GM06990 (cell line): ENCODE data around the gene SPRYD3.
"Not testable (repeated sequence)": the region's sequence is repeated elsewhere in the genome, so short reads cannot be mapped to it uniquely, and the experiment has no call there.

Source experiments
- DNase-seq: peaks from one replicate; pipeline ENCODE4 v3.0.0-alpha.2; 2011; ENCODE audit not compliant: insufficient read length; ENCODE audit errors: extremely low read depth
- H3K27me3 ChIP-seq: replicated peaks from 2 replicates; pipeline ENCODE4 v1.6.0; 2011; ENCODE audit warnings: low read length; ENCODE audit not compliant: control insufficient read depth, insufficient read depth
- H3K36me3 ChIP-seq: 2 replicates; pipeline ENCODE4 v1.5.1; 2011; ENCODE audit warnings: low read length; ENCODE audit not compliant: control insufficient read depth, insufficient read depth
- H3K4me3 ChIP-seq: replicated peaks from 2 replicates; pipeline ENCODE4 v1.5.1; 2011; ENCODE audit warnings: low read depth, mild to moderate bottlenecking, control low read depth, low read length
- TF ChIP-seq, protein P1 (sequence below): IDR thresholded peaks from 2 replicates; pipeline ENCODE4 v1.5.1; 2011; ENCODE audit warnings: low read length, control low read depth, mild to moderate bottlenecking, inconsistent platforms; ENCODE audit not compliant: insufficient read depth, poor library complexity, severe bottlenecking

The SPRYD3 gene

DNA sequence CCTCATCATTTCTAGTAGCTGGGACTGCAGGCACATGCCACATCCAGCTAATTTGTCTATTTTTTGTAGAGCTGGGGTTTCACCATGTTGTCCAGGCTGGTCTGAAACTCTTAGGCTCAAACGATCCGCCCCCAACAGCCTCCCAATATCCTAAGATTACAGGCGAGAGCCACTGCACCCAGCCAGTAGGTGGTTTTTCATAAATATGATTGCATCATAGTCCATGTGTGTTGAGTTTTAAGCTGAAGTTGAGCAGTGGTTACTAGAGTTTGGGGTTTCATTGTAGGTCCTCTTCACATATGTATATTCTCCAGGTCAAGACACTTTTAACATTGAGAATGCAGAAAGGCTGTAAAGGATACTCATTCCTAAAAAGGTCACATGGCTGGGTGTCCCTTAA lies 42.4 kb downstream of the SPRYD3 start:
- peaks cover 35% of the 10 kb centered on the region for H3K36me3 ChIP-seq
- TF ChIP-seq, protein P1, sequence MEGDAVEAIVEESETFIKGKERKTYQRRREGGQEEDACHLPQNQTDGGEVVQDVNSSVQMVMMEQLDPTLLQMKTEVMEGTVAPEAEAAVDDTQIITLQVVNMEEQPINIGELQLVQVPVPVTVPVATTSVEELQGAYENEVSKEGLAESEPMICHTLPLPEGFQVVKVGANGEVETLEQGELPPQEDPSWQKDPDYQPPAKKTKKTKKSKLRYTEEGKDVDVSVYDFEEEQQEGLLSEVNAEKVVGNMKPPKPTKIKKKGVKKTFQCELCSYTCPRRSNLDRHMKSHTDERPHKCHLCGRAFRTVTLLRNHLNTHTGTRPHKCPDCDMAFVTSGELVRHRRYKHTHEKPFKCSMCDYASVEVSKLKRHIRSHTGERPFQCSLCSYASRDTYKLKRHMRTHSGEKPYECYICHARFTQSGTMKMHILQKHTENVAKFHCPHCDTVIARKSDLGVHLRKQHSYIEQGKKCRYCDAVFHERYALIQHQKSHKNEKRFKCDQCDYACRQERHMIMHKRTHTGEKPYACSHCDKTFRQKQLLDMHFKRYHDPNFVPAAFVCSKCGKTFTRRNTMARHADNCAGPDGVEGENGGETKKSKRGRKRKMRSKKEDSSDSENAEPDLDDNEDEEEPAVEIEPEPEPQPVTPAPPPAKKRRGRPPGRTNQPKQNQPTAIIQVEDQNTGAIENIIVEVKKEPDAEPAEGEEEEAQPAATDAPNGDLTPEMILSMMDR: no peak
- H3K4me3 ChIP-seq: no peak overlapping the region
- H3K27me3 ChIP-seq: no peaks in the 10 kb centered on the region
- no peak for DNase-seq

DNA sequence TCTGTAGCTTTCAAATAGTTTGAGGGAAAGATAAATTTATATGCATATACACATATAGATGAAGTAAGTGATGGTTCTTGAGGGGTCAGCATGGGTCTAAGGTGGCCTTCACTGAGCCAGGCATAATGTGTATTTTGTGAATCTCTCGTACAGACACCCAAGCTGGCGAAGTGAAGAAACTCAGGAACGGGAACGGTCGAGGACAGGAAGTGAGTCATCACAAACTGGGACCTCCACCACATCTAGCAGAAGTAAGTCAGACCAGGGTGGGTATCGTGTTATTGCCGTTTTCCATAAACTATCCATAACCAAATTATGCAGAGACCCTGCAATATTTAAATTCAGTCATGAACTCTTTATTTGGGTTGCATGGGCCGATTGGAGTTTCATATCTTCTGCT lies 44.7 kb downstream of the SPRYD3 start:
- Histone ChIP-seq H3K36me3 (peaks cover 40% of the 10 kb centered on the region), H3K27me3 (no peaks in the 10 kb centered on the region), H3K4me3 (no peak overlapping the region)
- TF ChIP-seq, protein P1: no peak
- no peak for DNase-seq

DNA sequence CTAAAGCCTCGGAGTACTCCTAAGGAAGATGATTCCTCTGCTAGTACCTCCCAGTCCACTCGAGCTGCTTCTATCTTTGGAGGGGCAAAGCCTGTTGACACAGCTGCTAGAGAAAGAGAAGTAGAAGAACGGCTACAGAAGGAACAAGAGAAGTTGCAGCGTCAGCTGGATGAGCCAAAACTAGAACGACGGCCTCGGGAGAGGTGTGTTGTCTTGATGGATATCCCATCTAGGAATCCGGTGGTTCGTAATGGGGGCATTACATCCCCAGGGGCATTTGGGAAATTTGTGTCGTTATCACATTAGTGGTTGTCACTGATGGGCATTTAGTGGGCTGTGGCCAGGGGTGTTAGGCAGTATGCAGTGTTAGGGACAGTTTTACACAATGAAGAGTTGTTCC lies 45.4 kb downstream of the SPRYD3 start:
- not testable (repeated sequence) for H3K4me3 ChIP-seq, DNase-seq, H3K27me3 ChIP-seq
- peaks cover 34% of the 10 kb centered on the region for H3K36me3 ChIP-seq

DNA sequence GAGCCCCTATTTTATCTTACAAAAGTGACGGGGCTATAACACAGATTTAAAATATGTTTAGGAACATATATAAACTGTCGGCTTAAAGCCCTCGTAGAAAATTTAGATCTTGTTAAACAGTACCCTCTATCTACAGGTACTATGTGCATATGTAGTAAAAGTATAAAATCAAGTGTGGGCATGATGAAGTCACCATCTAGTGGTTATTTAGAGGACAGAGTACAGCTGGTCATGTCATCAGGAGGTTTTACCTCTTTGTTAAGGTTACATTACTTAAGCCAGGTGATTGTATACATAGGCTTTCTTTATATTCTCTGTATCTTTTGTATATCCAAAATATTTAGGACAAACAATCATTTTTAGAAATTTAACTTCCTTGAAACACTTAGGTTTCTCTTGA lies 47.6 kb downstream of the SPRYD3 start:
- no peaks in the 10 kb centered on the region for H3K27me3 ChIP-seq
- no peak overlapping the region for H3K4me3 ChIP-seq
- no peak for DNase-seq
- H3K36me3 ChIP-seq: peaks cover 26% of the 10 kb centered on the region
- TF ChIP-seq, protein P1: no peak

DNA sequence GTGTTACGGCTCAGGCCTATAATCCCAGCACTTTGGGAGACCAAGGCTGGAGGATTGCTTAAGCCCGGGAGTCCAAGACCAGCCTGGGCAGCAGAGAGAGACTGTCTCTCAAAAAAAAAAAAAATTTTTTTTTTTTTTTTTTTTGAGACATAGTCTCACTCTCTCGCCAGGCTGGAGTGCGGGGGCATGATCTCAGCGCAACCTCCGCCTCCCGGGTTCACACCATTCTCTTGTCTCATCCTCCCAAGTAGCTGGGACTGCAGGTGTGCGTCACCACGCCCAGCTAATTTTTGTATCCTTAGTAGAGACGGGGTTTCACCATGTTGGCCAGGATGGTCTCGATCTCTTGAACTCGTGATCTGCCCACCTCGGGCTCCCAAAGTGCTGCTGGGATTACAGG lies 52.2 kb downstream of the SPRYD3 start:
- H3K36me3 ChIP-seq: peaks cover 18% of the 10 kb centered on the region
- not testable (repeated sequence) for DNase-seq, H3K27me3 ChIP-seq, H3K4me3 ChIP-seq

DNA sequence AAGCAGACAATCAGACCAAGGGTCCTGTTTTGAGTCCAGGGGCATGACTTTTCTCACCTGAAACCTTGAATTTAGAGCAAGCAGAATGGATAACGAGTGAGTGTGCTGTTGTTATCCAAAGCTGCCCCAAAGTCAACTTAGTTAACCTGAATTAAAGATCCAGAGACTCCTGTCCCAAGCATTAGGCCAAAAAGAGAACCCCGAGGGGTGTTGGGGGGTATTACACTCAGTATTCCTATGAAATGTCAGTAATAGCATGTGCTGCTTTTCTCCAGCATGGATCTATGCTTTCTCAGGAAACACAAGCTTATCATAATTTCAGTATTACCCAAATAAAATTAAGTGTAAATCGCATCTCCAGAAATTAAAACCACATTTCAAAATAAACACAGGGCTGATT lies 53.9 kb downstream of the SPRYD3 start:
- H3K27me3 ChIP-seq: no peaks in the 10 kb centered on the region
- no peak overlapping the region for H3K4me3 ChIP-seq
- DNase-seq: no peak
- peaks cover 12% of the 10 kb centered on the region for H3K36me3 ChIP-seq
- TF ChIP-seq, protein P1: no peak

DNA sequence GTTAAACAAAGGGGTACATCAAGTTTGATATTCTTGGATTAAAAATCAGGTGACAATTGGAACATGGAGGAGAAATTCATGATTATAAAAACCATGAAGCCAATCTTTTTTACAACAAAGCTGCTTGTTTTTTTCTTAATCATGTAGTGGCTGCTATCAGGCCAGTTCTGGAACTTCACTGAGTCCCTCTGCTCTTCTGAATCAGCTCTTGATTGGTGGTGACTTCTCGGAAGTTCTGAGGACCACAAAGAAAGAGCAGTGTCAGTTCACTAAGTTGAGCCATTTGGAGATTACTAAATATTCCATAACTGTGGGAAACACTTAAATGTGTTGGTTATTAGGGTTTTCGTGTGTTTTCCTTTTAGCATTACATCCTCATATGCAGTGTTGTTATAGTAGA lies 64.5 kb downstream of the SPRYD3 start:
- TF ChIP-seq, protein P1: no peak
- Histone ChIP-seq H3K27me3 (no peaks in the 10 kb centered on the region), H3K36me3 (peaks cover 3% of the 10 kb centered on the region), H3K4me3 (no peak overlapping the region)
- DNase-seq: no peak
